NOMO-1 (cell line): Measurements from ENCODE around the gene NRF1.
"Not testable (repeated sequence)": the region's sequence is repeated elsewhere in the genome, so short reads cannot be mapped to it uniquely, and the experiment has no call there.

Experiments
- DNase-seq, 2 experiments: peaks; one replicate each; lab custom pipeline; 2025; ENCODE audit not compliant: unreplicated experiment in 2 of 2; lab: John Stamatoyannopoulos, UW

Gene NRF1

GRCh38 chr7:129611246-129612111 lies at the start of gene NRF1:
TSS of gene NRF1 (plus strand) at chr7:129611720. CDS start at chr7:129657352, 45,632 bp downstream.
- DNase-seq: peak; percentile 49 to 65

GRCh38 chr7:129566323-129566722 lies 45.2 kb upstream of the NRF1 start:
- peak in 1 of 2 experiments; percentile 4 for DNase-seq

GRCh38 chr7:129567377-129567776 lies 44.1 kb upstream of the NRF1 start:
- DNase-seq: no peak

DNA sequence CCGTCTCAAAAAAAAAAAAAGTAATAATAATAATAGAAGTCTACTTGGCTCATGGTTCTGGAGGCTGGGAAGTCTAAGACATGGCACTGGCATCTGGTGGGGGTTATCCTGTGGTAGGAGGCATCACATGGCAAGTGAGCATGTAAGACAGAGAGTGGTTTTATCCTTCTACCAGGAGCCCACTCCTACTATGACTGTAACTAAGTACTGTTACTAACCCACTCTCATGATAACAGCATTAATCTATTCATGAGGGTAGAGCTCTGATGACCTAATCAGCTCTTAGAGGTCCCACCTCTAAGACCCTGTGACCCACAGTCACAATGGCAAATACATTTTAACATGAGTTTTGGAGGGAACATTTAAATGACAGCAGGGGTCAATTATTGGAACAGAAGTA lies 43.3 kb upstream of the NRF1 start:
- no peak for DNase-seq

DNA sequence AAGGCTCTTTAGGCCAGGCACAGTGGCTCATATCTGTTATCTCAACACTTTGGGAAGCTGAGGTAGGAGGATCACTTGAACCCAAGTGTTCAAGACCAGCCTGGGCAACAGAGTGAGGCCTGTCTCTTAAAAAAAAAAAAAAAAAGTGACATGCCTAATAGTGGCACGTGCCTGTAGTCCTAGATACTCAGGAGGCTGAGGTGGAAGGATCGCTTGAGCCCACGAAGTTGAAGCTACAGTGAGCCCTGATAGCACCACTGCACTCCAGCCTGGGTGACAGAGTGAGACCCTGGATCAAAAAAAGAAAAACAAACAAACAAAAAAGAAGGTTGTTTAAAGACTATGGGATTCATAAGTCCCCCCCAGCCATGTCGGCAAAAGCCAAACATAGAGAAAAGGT lies 42.2 kb upstream of the NRF1 start:
- DNase-seq: no peak

GRCh38 chr7:129569811-129570215 lies 41.7 kb upstream of the NRF1 start:
- DNase-seq: peak in 1 of 2 experiments; percentile 5

GRCh38 chr7:129571201-129571600 lies 40.3 kb upstream of the NRF1 start:
- no peak for DNase-seq

- DNase-seq: no peak
Measured at GRCh38 chr7:129572205-129572604, 39.3 kb upstream of the NRF1 start.

DNA sequence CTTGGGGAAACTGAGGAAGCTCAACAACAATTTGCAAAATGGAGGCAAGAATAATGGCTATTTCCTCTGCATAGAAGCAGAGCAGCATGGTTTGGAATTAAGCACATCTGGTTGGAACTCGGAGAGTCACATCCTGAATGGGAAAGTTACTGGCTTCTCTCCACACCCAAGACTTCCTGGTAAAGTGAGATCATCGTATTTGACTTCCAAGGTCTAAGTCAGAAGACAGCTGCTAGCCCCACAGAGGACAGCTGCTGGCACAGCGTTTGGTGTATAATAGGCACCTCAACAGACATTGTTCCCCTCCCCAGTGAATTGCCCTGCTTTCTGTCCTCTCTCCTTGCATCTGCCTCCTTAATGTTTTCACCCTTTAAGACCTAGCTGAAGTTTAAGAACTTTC lies 37.0 kb upstream of the NRF1 start:
- DNase-seq: no peak

DNA sequence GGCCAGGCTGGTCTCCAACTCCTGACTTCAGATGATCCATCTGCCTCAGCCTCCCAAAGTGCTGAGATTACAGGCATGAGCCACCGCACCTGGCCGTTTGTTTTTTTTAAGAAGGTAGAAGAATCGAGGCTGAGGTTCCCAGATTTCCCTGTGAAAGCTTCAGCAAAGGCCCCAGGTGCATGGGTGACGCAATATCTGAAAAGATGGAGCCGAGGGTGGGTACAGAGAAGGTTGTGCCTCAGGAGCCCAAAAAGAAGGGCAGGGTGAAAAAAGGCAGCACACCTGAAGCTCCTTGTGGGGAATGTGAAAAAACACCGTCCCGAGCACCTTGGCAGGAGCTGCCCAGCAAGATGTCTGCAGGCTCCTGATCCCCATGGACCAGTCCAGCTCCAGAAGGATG lies 35.8 kb upstream of the NRF1 start:
- DNase-seq: no peak

DNA sequence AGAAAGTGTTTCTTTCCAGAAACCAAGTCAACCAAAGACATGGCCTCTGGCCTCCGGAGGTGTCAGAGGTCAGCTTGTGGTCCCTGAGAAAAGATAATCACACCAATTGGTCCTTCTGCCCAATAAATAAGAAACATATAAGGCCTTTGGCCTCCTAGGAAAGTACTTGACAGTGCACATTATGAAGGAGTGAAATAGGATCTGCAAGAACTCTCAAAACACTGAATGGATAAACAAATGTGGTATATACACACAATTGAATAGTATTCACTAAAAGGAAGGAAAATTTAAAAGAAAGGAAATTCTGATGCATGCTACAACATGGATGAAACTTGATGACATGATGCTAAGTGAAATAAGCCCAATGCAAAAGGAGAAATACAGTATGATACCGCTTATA lies 35.4 kb upstream of the NRF1 start:
- DNase-seq: no peak

DNA sequence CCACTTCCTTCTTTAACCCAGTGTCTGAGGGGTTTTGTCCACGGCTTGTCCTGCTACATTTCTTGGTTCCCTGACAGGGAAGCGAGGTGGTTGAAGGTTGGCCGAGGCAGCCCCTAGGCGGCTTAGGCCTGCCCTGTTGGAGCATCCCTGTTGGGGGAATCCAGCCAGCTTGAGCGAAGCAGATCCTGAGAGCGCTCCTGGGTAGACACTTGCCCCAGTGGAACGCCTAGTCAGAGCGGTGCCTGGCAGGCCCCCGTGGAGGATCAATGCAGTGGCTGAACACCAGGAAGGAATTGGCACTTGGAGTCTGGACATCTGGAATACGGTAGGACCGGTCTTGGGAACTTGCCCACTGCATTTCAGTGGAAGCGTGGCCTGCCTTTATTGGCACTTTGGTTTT lies 32.7 kb upstream of the NRF1 start:
- no peak for DNase-seq

GRCh38 chr7:129586179-129586578 lies 25.3 kb upstream of the NRF1 start:
- not testable (repeated sequence) for DNase-seq

- DNase-seq: no peak
Measured at GRCh38 chr7:129588268-129588667, 23.3 kb upstream of the NRF1 start.

- no peak for DNase-seq
Measured at GRCh38 chr7:129591868-129592267, 19.7 kb upstream of the NRF1 start.

DNA sequence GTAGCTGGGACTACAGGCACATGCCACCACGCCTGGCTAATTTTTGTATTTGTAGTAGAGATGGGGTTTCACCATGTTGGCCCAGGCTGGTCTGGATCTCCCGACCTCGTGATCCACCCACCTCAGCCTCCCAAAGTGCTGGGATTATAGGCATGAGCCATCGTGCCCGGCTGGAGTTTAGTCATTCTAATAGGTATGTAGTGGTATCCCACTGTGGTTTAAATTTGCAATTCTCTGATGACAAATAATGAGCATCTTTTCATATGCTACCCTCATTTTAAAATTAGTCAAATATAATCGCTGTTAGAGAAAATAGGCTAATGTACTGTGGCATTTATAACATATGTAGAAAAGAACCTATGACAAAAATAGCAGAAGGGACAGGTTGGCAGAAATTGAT lies 15.1 kb upstream of the NRF1 start:
- not testable (repeated sequence) for DNase-seq

GRCh38 chr7:129597672-129598071 lies 13.8 kb upstream of the NRF1 start:
- no peak for DNase-seq

DNA sequence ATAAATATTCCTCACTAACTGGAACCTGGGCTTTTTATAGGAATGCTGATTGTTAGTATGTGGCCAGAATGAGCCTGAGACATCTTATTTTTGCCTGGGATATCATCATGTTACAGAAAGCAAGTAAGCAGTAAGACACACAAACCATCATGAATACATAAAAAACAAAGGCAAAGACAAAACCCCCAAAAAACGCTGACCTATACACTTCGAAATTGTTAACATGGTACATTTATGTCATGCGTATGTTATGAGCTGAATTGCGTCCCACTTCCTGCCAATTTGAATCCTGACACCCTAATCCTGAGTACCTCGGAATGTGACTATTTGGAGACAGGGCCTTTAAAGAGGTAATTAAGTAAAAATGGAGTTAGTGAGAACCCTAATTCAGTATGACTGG lies 12.3 kb upstream of the NRF1 start:
- DNase-seq: no peak

GRCh38 chr7:129603594-129603993 lies 7.9 kb upstream of the NRF1 start:
- not testable (repeated sequence) for DNase-seq

GRCh38 chr7:129604021-129604420 lies 7.5 kb upstream of the NRF1 start:
- not testable (repeated sequence) for DNase-seq

GRCh38 chr7:129604713-129605437 lies 6.6 kb upstream of the NRF1 start:
- DNase-seq: no peak
